Measurements from ENCODE around the gene ADAM15.

The ADAM15 gene

DNA sequence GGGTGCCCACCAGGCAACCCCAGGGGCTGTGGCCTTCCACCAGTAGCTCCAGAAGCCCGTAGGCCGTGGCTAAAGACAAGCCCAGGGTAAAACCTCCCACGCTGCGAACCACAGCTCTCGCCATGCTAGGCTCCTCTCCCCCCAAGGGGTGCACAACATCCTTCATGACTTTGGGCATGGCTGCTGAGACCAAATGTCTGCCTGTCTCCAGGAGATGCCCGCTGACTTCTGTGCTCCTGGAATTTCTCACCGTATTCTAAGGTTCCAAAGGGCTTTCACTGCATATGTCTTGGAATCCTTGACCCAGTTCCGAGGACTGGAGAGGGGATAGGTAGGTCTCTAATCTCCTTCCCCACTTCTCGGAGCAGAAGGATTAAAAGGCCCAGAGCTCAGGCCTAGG lies 17.6 kb upstream of the ADAM15 start, which contains the start of the genes DCST1 and DCST2:
Gene DCST1, plus strand, starts transcription at position 301 of the 400 bp plus-strand sequence. CDS start 213 bp downstream, outside the sequence.
Gene DCST2, minus strand, starts transcription at position 258 of the 400 bp plus-strand sequence. Its CDS starts 80 bp downstream, at position 178.
- POLR2A ChIA-PET, result interaction anchor here (0.8 kb wide), 1 partner anchor 11 kb away, joined by 3 read pairs; no protein-coding TSS in a partner anchor
- no peak for TF ChIP-seq ZNF777 (tag by site-specific recombination; IDR thresholded peaks at IDR 0.05; ENCODE audit: borderline replicate concordance)
- TF ChIP-seq GLIS1 (tag by site-specific recombination; IDR thresholded peaks at IDR 0.05), result no peak
- TF ChIP-seq OSR2 (tag by site-specific recombination; IDR thresholded peaks at IDR 0.05), result no peak
- no peak for TF ChIP-seq ZNF274 (IDR thresholded peaks at IDR 0.05; ENCODE audit: low read length)
- TF ChIP-seq ZNF274 (tag by site-specific recombination; IDR thresholded peaks at IDR 0.05; ENCODE audit: borderline replicate concordance), result no peak
- TF ChIP-seq, protein P1, sequence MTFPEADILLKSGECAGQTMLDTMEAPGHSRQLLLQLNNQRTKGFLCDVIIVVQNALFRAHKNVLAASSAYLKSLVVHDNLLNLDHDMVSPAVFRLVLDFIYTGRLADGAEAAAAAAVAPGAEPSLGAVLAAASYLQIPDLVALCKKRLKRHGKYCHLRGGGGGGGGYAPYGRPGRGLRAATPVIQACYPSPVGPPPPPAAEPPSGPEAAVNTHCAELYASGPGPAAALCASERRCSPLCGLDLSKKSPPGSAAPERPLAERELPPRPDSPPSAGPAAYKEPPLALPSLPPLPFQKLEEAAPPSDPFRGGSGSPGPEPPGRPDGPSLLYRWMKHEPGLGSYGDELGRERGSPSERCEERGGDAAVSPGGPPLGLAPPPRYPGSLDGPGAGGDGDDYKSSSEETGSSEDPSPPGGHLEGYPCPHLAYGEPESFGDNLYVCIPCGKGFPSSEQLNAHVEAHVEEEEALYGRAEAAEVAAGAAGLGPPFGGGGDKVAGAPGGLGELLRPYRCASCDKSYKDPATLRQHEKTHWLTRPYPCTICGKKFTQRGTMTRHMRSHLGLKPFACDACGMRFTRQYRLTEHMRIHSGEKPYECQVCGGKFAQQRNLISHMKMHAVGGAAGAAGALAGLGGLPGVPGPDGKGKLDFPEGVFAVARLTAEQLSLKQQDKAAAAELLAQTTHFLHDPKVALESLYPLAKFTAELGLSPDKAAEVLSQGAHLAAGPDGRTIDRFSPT (tag by site-specific recombination; IDR thresholded peaks at IDR 0.05), result no peak
- TF ChIP-seq, protein P2, sequence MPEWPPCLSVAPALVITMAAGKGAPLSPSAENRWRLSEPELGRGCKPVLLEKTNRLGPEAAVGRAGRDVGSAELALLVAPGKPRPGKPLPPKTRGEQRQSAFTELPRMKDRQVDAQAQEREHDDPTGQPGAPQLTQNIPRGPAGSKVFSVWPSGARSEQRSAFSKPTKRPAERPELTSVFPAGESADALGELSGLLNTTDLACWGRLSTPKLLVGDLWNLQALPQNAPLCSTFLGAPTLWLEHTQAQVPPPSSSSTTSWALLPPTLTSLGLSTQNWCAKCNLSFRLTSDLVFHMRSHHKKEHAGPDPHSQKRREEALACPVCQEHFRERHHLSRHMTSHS (tag by site-specific recombination; IDR thresholded peaks at IDR 0.05), result no peak
- TF ChIP-seq ZNF837 (tag by site-specific recombination; IDR thresholded peaks at IDR 0.05), result no peak
- TF ChIP-seq, protein P3, sequence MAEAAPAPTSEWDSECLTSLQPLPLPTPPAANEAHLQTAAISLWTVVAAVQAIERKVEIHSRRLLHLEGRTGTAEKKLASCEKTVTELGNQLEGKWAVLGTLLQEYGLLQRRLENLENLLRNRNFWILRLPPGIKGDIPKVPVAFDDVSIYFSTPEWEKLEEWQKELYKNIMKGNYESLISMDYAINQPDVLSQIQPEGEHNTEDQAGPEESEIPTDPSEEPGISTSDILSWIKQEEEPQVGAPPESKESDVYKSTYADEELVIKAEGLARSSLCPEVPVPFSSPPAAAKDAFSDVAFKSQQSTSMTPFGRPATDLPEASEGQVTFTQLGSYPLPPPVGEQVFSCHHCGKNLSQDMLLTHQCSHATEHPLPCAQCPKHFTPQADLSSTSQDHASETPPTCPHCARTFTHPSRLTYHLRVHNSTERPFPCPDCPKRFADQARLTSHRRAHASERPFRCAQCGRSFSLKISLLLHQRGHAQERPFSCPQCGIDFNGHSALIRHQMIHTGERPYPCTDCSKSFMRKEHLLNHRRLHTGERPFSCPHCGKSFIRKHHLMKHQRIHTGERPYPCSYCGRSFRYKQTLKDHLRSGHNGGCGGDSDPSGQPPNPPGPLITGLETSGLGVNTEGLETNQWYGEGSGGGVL (tag by site-specific recombination; IDR thresholded peaks at IDR 0.05), result no peak
- TF ChIP-seq KLF16 (tag by site-specific recombination; IDR thresholded peaks at IDR 0.05), result no peak
- no peak for TF ChIP-seq SETDB1 (IDR thresholded peaks at IDR 0.05; ENCODE audit: insufficient read length, low read length)
- TF ChIP-seq, protein P4, sequence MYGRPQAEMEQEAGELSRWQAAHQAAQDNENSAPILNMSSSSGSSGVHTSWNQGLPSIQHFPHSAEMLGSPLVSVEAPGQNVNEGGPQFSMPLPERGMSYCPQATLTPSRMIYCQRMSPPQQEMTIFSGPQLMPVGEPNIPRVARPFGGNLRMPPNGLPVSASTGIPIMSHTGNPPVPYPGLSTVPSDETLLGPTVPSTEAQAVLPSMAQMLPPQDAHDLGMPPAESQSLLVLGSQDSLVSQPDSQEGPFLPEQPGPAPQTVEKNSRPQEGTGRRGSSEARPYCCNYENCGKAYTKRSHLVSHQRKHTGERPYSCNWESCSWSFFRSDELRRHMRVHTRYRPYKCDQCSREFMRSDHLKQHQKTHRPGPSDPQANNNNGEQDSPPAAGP (tag by site-specific recombination; IDR thresholded peaks at IDR 0.05), result no peak
- no peak for TF ChIP-seq SP3 (tag by site-specific recombination; IDR thresholded peaks at IDR 0.05)
- TF ChIP-seq FEZF1 (tag by site-specific recombination; IDR thresholded peaks at IDR 0.05), result no peak
- TF ChIP-seq ZNF146 (tag by site-specific recombination; IDR thresholded peaks at IDR 0.05), result no peak
- TF ChIP-seq SP7 (tag by site-specific recombination; IDR thresholded peaks at IDR 0.05), result no peak
- TF ChIP-seq ZNF558 (tag by site-specific recombination; IDR thresholded peaks at IDR 0.05), result no peak
- no peak for TF ChIP-seq GLI2 (tag by site-specific recombination; IDR thresholded peaks at IDR 0.05; ENCODE audit: borderline replicate concordance, low read depth)
- TF ChIP-seq ZNF202 (tag by site-specific recombination; IDR thresholded peaks at IDR 0.05; ENCODE audit: borderline replicate concordance), result no peak
- TF ChIP-seq, protein P5, sequence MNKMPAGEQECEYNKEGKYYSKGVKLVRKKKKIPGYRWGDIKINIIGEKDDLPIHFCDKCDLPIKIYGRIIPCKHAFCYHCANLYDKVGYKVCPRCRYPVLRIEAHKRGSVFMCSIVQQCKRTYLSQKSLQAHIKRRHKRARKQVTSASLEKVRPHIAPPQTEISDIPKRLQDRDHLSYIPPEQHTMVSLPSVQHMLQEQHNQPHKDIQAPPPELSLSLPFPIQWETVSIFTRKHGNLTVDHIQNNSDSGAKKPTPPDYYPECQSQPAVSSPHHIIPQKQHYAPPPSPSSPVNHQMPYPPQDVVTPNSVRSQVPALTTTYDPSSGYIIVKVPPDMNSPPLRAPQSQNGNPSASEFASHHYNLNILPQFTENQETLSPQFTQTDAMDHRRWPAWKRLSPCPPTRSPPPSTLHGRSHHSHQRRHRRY (tag by site-specific recombination; IDR thresholded peaks at IDR 0.05), result no peak
- H3K27ac ChIP-seq (ENCODE audit: extremely low read depth, low read depth, low read length), result no peak within 1 kb of the TSS
- CTCF ChIA-PET, result interaction anchor here (1.5 to 3.0 kb wide), 2 partner anchors 11 to 16 kb away, joined by 8 to 19 read pairs; no protein-coding TSS in a partner anchor
- H3K36me3 ChIP-seq (ENCODE audit: control insufficient read depth in 2 of 2, insufficient read depth in 1 of 2, low read length in 2 of 2), result no peaks in the 10 kb centered on the region
- H3K4me1 ChIP-seq (ENCODE audit: control insufficient read depth, insufficient read depth, low read length), result no peaks in the 10 kb centered on the region
- H3K9me3 ChIP-seq (ENCODE audit: control insufficient read depth, insufficient read depth, low read depth, low read length), result no peaks in the 10 kb centered on the region
- no peak within 1 kb of the TSS for H3K4me3 ChIP-seq (ENCODE audit: low read depth, low read length)

Measured in HEK293 (cell line).